HL-60 (cell line): ENCODE results near the gene FAM219B.
A peak's percentile ranks its signal among the peaks of the same experiment; 100 is the strongest.

Source experiments
- CTCF ChIP-seq: IDR thresholded peaks from one replicate; pipeline ENCODE4 v1.5.1; 2011; ENCODE audit warnings: low read length, control low read depth, inconsistent platforms; ENCODE audit not compliant: insufficient read depth
- GABPA ChIP-seq: IDR thresholded peaks from 2 replicates; pipeline ENCODE4 v1.6.1; 2012; ENCODE audit warnings: low read depth
- POLR2AphosphoS5 ChIP-seq: IDR thresholded peaks from 2 replicates; pipeline ENCODE4 v1.6.1; 2012; ENCODE audit warnings: low read depth

GRCh38 chr15:74869726-74870407 lies 36.8 kb downstream of the FAM219B start:
- TF ChIP-seq POLR2AphosphoS5 (peak; percentile 98), CTCF (no peak), GABPA (no peak)
